H1 (cell line): ENCODE results near the gene SH3RF3. TPM values are rescaled to one million over a fixed set of nuclear protein-coding genes. Genes with fewer than 3 reads are reported as not detected.

Source experiments
- CTCF ChIA-PET: fragments of 300-600 bp; sonication (Branson Sonifier 250); formaldehyde crosslinking; loops from one replicate; lab custom pipeline; 2021; ENCODE audit not compliant: partially characterized antibody; lab: Charles Lee
- POLR2A ChIA-PET: fragments of 300-600 bp; sonication (Branson Sonifier 250); formaldehyde crosslinking; loops from one replicate; lab custom pipeline; 2021; ENCODE audit warnings: inconsistent platforms; ENCODE audit not compliant: partially characterized antibody; lab: Charles Lee
- DNase-seq, 2 experiments: peaks; one replicate each; pipeline versions ENCODE4 v3.0.0 to v3.0.0-alpha.2; 2010 to 2022; ENCODE audit warnings: low spot score in 2 of 2, low read depth in 1 of 2, mixed read lengths in 1 of 2
- FAIRE-seq: peaks from 2 replicates; lab custom pipeline; 2011; peaks lifted over from hg19 to GRCh38; lab: Jason Lieb, UNC
- H2AFZ ChIP-seq: 2 replicates; pipeline ENCODE4 v1.8.1; 2012; ENCODE audit warnings: low read length, inconsistent platforms
- H2AK5ac ChIP-seq: 2 replicates; pipeline ENCODE4 v1.6.1; 2013; ENCODE audit warnings: low read depth, low read length
- H2BK120ac ChIP-seq: replicated peaks from 2 replicates; pipeline ENCODE3; 2013; ENCODE audit warnings: low read depth, low read length, inconsistent platforms
- H2BK12ac ChIP-seq: 2 replicates; pipeline ENCODE4 v1.6.1; 2013; ENCODE audit warnings: low read depth, low read length
- H2BK15ac ChIP-seq: 2 replicates; pipeline ENCODE4 v1.6.1; 2013; ENCODE audit warnings: low read length
- H2BK20ac ChIP-seq: 2 replicates; pipeline ENCODE4 v1.6.1; 2013; ENCODE audit warnings: low read length
- H2BK5ac ChIP-seq: 2 replicates; pipeline ENCODE4 v1.6.1; 2013; ENCODE audit warnings: low read depth, low read length
- H3K14ac ChIP-seq: 2 replicates; pipeline ENCODE4 v1.6.1; 2013; ENCODE audit warnings: inconsistent platforms; ENCODE audit not compliant: insufficient read length
- H3K18ac ChIP-seq: 2 replicates; pipeline ENCODE4 v1.6.1; 2013; ENCODE audit warnings: low read length; ENCODE audit errors: extremely low read depth
- H3K23ac ChIP-seq: 2 replicates; pipeline ENCODE4 v1.6.1; 2013; ENCODE audit warnings: inconsistent platforms; ENCODE audit not compliant: insufficient read length
- H3K23me2 ChIP-seq: 2 replicates; pipeline ENCODE4 v1.6.1; 2013; ENCODE audit warnings: low read depth, low read length
- H3K27ac ChIP-seq: 2 replicates; pipeline ENCODE4 v1.6.1; 2011; ENCODE audit warnings: low read depth, low read length, inconsistent platforms
- H3K27me3 ChIP-seq, 4 experiments: replicated peaks in 1 of 4; 1 replicate in 1 of 4; 2 replicates in 3 of 4; pipeline versions ENCODE4 v1.6.1 to v1.8.1; 2011 to 2013; ENCODE audit warnings: low read length in 3 of 4, mild to moderate bottlenecking in 3 of 4, inconsistent platforms in 2 of 4, mixed read lengths in 2 of 4, moderate library complexity in 1 of 4; ENCODE audit not compliant: control insufficient read depth in 3 of 4, insufficient read depth in 3 of 4; ENCODE audit errors: extremely low read depth in 1 of 4
- H3K36me3 ChIP-seq, 4 experiments: 2 replicates each; pipeline versions ENCODE4 v1.6.1 to v1.8.1; 2011 to 2013; ENCODE audit warnings: mild to moderate bottlenecking in 4 of 4, low read length in 3 of 4, moderate library complexity in 2 of 4, control low read depth in 1 of 4, inconsistent platforms in 1 of 4; ENCODE audit not compliant: insufficient read depth in 4 of 4, control insufficient read depth in 2 of 4
- H3K4ac ChIP-seq: replicated peaks from 2 replicates; pipeline ENCODE3; 2013; ENCODE audit warnings: low read length, low read depth, mixed read lengths, inconsistent platforms; ENCODE audit not compliant: insufficient read length
- H3K4me1 ChIP-seq, 4 experiments: replicated peaks in 1 of 4; 1 replicate in 1 of 4; 2 replicates in 3 of 4; pipeline versions ENCODE4 v1.6.1 to v1.8.1; 2011 to 2013; ENCODE audit warnings: low read length in 3 of 4, inconsistent platforms in 2 of 4, mixed read lengths in 1 of 4; ENCODE audit not compliant: insufficient read depth in 4 of 4, control insufficient read depth in 3 of 4
- H3K4me2 ChIP-seq, 2 experiments: 2 replicates each; pipeline versions ENCODE4 v1.6.1 to v1.8.1; 2011 to 2013; ENCODE audit warnings: low read depth in 2 of 2, low read length in 2 of 2, control low read depth in 1 of 2, inconsistent platforms in 1 of 2, mild to moderate bottlenecking in 1 of 2; ENCODE audit not compliant: insufficient read depth in 1 of 2
- H3K4me3 ChIP-seq, 4 experiments: fragments of 200-600, 300-600 bp in 1 of 4; sonication (generic), shearing (Covaris generic), sonication (Bioruptor Twin) in 1 of 4; 2 replicates each; pipeline versions ENCODE4 v1.5.1 to v1.8.1; 2011 to 2016; ENCODE audit warnings: low read length in 4 of 4, low read depth in 3 of 4, control low read depth in 2 of 4, inconsistent platforms in 2 of 4, mild to moderate bottlenecking in 2 of 4, mixed read lengths in 1 of 4, moderate library complexity in 1 of 4; ENCODE audit not compliant: insufficient read depth in 2 of 4; ENCODE audit errors: extremely low read depth in 1 of 4
- H3K56ac ChIP-seq: replicated peaks from 2 replicates; pipeline ENCODE3; 2013; ENCODE audit warnings: low read depth, mild to moderate bottlenecking, mixed read lengths, low read length, inconsistent platforms; ENCODE audit not compliant: insufficient read length
- H3K79me1 ChIP-seq: 2 replicates; pipeline ENCODE4 v1.6.1; 2013; ENCODE audit warnings: low read depth, low read length, control low read depth
- H3K79me2 ChIP-seq, 2 experiments: 2 replicates each; pipeline versions ENCODE4 v1.6.1 to v1.8.1; 2012 to 2013; ENCODE audit warnings: low read length in 2 of 2, mild to moderate bottlenecking in 2 of 2, inconsistent platforms in 1 of 2; ENCODE audit not compliant: insufficient read depth in 2 of 2, control insufficient read depth in 1 of 2
- H3K9ac ChIP-seq, 4 experiments: replicated peaks in 1 of 4; 1 replicate in 1 of 4; 2 replicates in 3 of 4; pipeline versions ENCODE4 v1.6.1 to v1.8.1; 2011 to 2013; ENCODE audit warnings: low read depth in 3 of 4, low read length in 3 of 4, control low read depth in 2 of 4, mild to moderate bottlenecking in 2 of 4, moderate library complexity in 2 of 4, inconsistent platforms in 1 of 4; ENCODE audit errors: extremely low read depth in 1 of 4
- H3K9me3 ChIP-seq, 2 experiments: 2 replicates each; pipeline versions ENCODE4 v1.6.1 to v1.8.1; 2012 to 2013; ENCODE audit warnings: mild to moderate bottlenecking in 2 of 2, moderate library complexity in 2 of 2, control low read depth in 1 of 2, inconsistent platforms in 1 of 2, low read depth in 1 of 2, low read length in 1 of 2, mixed read lengths in 1 of 2; ENCODE audit not compliant: insufficient read depth in 2 of 2
- H4K20me1 ChIP-seq, 2 experiments: replicated peaks in 1 of 2; 2 replicates each; pipeline versions ENCODE3 to v1.8.1; 2011 to 2013; ENCODE audit warnings: inconsistent platforms in 2 of 2, low read length in 2 of 2, mild to moderate bottlenecking in 1 of 2; ENCODE audit not compliant: insufficient read depth in 2 of 2, control insufficient read depth in 1 of 2
- H4K5ac ChIP-seq: 2 replicates; pipeline ENCODE4 v1.6.1; 2013; ENCODE audit warnings: low read length, low read depth, mixed read lengths, inconsistent platforms; ENCODE audit not compliant: insufficient read length
- H4K8ac ChIP-seq: 2 replicates; pipeline ENCODE4 v1.8.0; 2013; ENCODE audit warnings: mild to moderate bottlenecking, moderate library complexity, low read length, inconsistent platforms; ENCODE audit not compliant: insufficient read depth; ENCODE audit errors: extremely low read depth
- H4K91ac ChIP-seq: replicated peaks from 2 replicates; pipeline ENCODE3; 2013; ENCODE audit warnings: low read length, mixed read lengths, inconsistent platforms; ENCODE audit not compliant: insufficient read length
- EP300 ChIP-seq, 2 experiments: IDR thresholded peaks; 1 replicate in 1 of 2; 2 replicates in 1 of 2; pipeline ENCODE4 v1.6.1; 2011 to 2012; ENCODE audit warnings: low read depth in 2 of 2, low read length in 2 of 2, mild to moderate bottlenecking in 2 of 2, borderline replicate concordance in 1 of 2, inconsistent platforms in 1 of 2, moderate library complexity in 1 of 2
- EZH2 ChIP-seq: fragments of 200-600 bp; sonication (generic); IDR thresholded peaks from 2 replicates; pipeline ENCODE4 v1.7.1; 2012; ENCODE audit warnings: low read depth, mild to moderate bottlenecking, moderate library complexity, low read length, inconsistent platforms; ENCODE audit not compliant: severe bottlenecking
- KDM4A ChIP-seq: IDR thresholded peaks from one replicate; pipeline ENCODE4 v1.7.1; 2012; ENCODE audit warnings: low read depth, mild to moderate bottlenecking, moderate library complexity, low read length, inconsistent platforms; ENCODE audit not compliant: severe bottlenecking
- KDM5A ChIP-seq: fragments of 200-600 bp; IDR thresholded peaks from 2 replicates; pipeline ENCODE4 v1.7.1; 2012; ENCODE audit warnings: mild to moderate bottlenecking, low read length, inconsistent platforms, mixed read lengths
- NANOG ChIP-seq: IDR thresholded peaks from 2 replicates; pipeline ENCODE4 v1.6.1; 2011; ENCODE audit warnings: low read length, low read depth, mild to moderate bottlenecking, inconsistent platforms; ENCODE audit not compliant: insufficient read depth, poor library complexity, severe bottlenecking
- PHF8 ChIP-seq: fragments of 200-600 bp; sonication (generic); conservative IDR thresholded peaks from 2 replicates; pipeline ENCODE4 v1.7.1; 2012; ENCODE audit warnings: low read depth, mild to moderate bottlenecking, inconsistent platforms, low read length, moderate library complexity
- RXRA ChIP-seq: IDR thresholded peaks from 2 replicates; pipeline ENCODE4 v1.6.1; 2011; ENCODE audit warnings: low read depth, mild to moderate bottlenecking, low read length, moderate library complexity; ENCODE audit not compliant: insufficient read depth
- SAP30 ChIP-seq: fragments of 300-600 bp; sonication (generic); IDR thresholded peaks from 2 replicates; pipeline ENCODE4 v1.7.1; 2012; ENCODE audit warnings: low read length, moderate library complexity, mild to moderate bottlenecking, inconsistent platforms; ENCODE audit not compliant: insufficient read depth, insufficient replicate concordance
- SP2 ChIP-seq: IDR thresholded peaks from 2 replicates; pipeline ENCODE4 v1.6.1; 2012; ENCODE audit warnings: mild to moderate bottlenecking, low read length, inconsistent platforms
- TEAD4 ChIP-seq: IDR thresholded peaks from 2 replicates; pipeline ENCODE4 v1.6.1; 2012; ENCODE audit warnings: low read depth, low read length, inconsistent platforms, mixed read lengths
- ZNF274 ChIP-seq: IDR thresholded peaks from 2 replicates; pipeline ENCODE4 v1.7.0; 2012; ENCODE audit warnings: low read length, borderline replicate concordance; ENCODE audit errors: extremely low read depth
- WGBS, 2 experiments: shearing (Covaris generic) in 1 of 2; methylation state at CpG; one replicate each; pipeline versions ENCODE4 v1.1.6 to v1.1.7; 2013 to 2015; ENCODE audit warnings: low lambda C conversion rate in 2 of 2, mixed read lengths in 2 of 2, inconsistent platforms in 1 of 2, low coverage in 1 of 2, missing lambda C conversion rate in 1 of 2; ENCODE audit not compliant: insufficient replicate concordance in 2 of 2, insufficient coverage in 1 of 2, insufficient read length in 1 of 2; ENCODE audit errors: extremely low coverage in 1 of 2, missing lambda C conversion rate in 1 of 2; 5-methylcytosine and 5-hydroxymethylcytosine counted together
- polyA plus RNA-seq, 7 experiments: library from polyadenylated mRNA; depleted of rRNA in 3 of 7; stranded (reverse) in 5 of 7; unstranded in 2 of 7; fragments of >200 nt in 5 of 7; fragments of 200-250 nt in 2 of 7; gene quantifications; 1 replicate in 5 of 7; 2 replicates in 1 of 7; 4 replicates in 1 of 7; pipeline versions ENCODE4 v1.2.1 to v1.2.3, GENCODE V29; 2011 to 2013; ENCODE audit warnings: missing spikeins in 2 of 7, mixed read lengths in 2 of 7
- total RNA-seq: library from RNA; stranded (reverse); fragmentation: NEBNext Ultra II Directional; extraction: Animal tissue kit (Norgen Biotek cat#: 25700); gene quantifications from 2 replicates; pipeline ENCODE4 v1.2.1, GENCODE V29; 2021
- TF ChIP-seq, protein P1 (sequence below): IDR thresholded peaks from 2 replicates; pipeline ENCODE4 v1.6.1; 2012; ENCODE audit warnings: inconsistent platforms

SH3RF3 gene
- total and polyA plus RNA-seq, 2 of the 8 experiments (the other 6 are each of a cell fraction or from before 2014, with no cell fraction given), result 0.11 to 0.65 TPM

DNA sequence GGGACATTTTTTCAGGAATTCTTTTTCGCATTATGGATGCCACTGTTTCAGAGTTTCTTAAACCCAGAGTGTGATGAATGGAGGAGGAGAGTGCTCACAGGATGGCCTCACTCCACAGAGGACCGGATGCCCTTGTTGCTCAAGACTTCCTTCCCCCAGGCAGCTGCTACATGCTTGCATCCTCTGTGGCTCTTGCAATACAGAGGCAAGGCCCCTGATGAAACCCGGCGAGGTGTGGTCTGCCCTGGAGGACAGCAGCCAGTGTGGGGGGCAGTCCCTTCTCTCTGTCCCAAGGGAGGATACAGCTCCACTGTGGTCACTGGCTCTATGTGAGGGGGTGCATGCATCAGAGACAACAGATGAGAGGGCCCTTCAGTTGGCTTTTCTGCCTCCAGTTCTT lies 109.6 kb downstream of the SH3RF3 start:
- POLR2A ChIA-PET, result no interaction called here
- H3K9me3 ChIP-seq, result peaks cover 0 to 3% of the 10 kb centered on the region in 2 experiments; a peak in 1 of 4 replicates
- H3K56ac ChIP-seq, result no peak overlapping the region
- no peak overlapping the region for H4K5ac ChIP-seq
- H3K27ac ChIP-seq, result no peak overlapping the region
- H3K23ac ChIP-seq, result no peak overlapping the region
- no peaks in the 10 kb centered on the region for H3K27me3 ChIP-seq
- no peaks in the 10 kb centered on the region for H4K20me1 ChIP-seq
- no peak overlapping the region for H3K18ac ChIP-seq
- H2AK5ac ChIP-seq, result no peak overlapping the region
- no peak overlapping the region for H4K91ac ChIP-seq
- no peak for FAIRE-seq
- no peak overlapping the region for H3K9ac ChIP-seq
- H3K23me2 ChIP-seq, result no peaks in the 10 kb centered on the region
- no peak overlapping the region for H4K8ac ChIP-seq
- CTCF ChIA-PET, result interaction anchor here (1.3 to 4.2 kb wide), 5 partner anchors 9 to 272 kb away, joined by 3 to 15 read pairs (median 7); no protein-coding TSS in a partner anchor
- H2BK15ac ChIP-seq, result no peak overlapping the region
- H3K4me3 ChIP-seq, result no peak overlapping the region
- no peaks in the 10 kb centered on the region for H3K79me2 ChIP-seq
- no peak overlapping the region for H2BK120ac ChIP-seq
- H2BK20ac ChIP-seq, result no peak overlapping the region
- no peak overlapping the region for H3K4me2 ChIP-seq
- H3K14ac ChIP-seq, result no peak overlapping the region
- H3K4me1 ChIP-seq, result no peaks in the 10 kb centered on the region; a peak in 1 of 7 replicates
- no peaks in the 10 kb centered on the region for H3K79me1 ChIP-seq
- WGBS, 2 experiments, result 91% methylated on average over 4 of the region's 4 CpGs; no CpG with 5 or more reads in 1 of the 2 experiments
- no peaks in the 10 kb centered on the region for H3K36me3 ChIP-seq
- H2BK12ac ChIP-seq, result no peak overlapping the region
- 0 out of 2 replicates have a peak overlapping the region, but pooled peaks have one; percentile 44 for H2AFZ ChIP-seq
- no peak overlapping the region for H3K4ac ChIP-seq
- H2BK5ac ChIP-seq, result no peak overlapping the region
- DNase-seq, result no peak
- TF ChIP-seq EZH2 (no peak), KDM4A (no peak), TEAD4 (no peak), SP2 (no peak), SAP30 (no peak), RXRA (no peak), PHF8 (no peak), ZNF274 (no peak), EP300 (IDR thresholded peaks at IDR 0.05; ENCODE audit: borderline replicate concordance in 1 of 2, low read depth in 2 of 2, low read length in 2 of 2) (no peak), KDM5A (no peak), NANOG (no peak)
- TF ChIP-seq, protein P1, sequence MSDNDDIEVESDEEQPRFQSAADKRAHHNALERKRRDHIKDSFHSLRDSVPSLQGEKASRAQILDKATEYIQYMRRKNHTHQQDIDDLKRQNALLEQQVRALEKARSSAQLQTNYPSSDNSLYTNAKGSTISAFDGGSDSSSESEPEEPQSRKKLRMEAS, result no peak
